Thoracic aorta (tissue), 2 donors: Measurements from ENCODE around the gene CXCL14. TPM values are rescaled to one million over a fixed set of nuclear protein-coding genes. Genes with fewer than 3 reads are reported as not detected.

Source experiments
- ATAC-seq: fragments of 150-250 bp; one replicate; pipeline ENCODE4 v1.8.0; 2017; ENCODE audit warnings: low read depth; ENCODE audit not compliant: insufficient number of reproducible peaks, low FRiP score
- DNase-seq: peaks from one replicate; pipeline ENCODE4 v3.0.0-alpha.2; 2020; ENCODE audit warnings: low spot score
- H3K27ac ChIP-seq, 2 donors: fragments of 200-600 bp; sonication (generic); 1 replicate in 1 of 2; 2 replicates in 1 of 2; pipeline ENCODE4 v1.5.1; 2016; ENCODE audit warnings: mild to moderate bottlenecking in 2 of 2, moderate library complexity in 2 of 2
- H3K27me3 ChIP-seq: fragments of 200-600 bp; sonication (generic); replicated peaks from 2 replicates; pipeline ENCODE4 v1.6.0; 2016; ENCODE audit warnings: mild to moderate bottlenecking; ENCODE audit not compliant: insufficient read depth
- H3K36me3 ChIP-seq: fragments of 200-600 bp; sonication (generic); one replicate; pipeline ENCODE4 v1.5.1; 2016
- H3K4me1 ChIP-seq, 2 donors: fragments of 200-600 bp; sonication (generic); 1 replicate in 1 of 2; 2 replicates in 1 of 2; pipeline versions ENCODE4 v1.5.1 to v1.6.0; 2016; ENCODE audit warnings: low read depth in 2 of 2, mild to moderate bottlenecking in 1 of 2; ENCODE audit not compliant: control insufficient read depth in 1 of 2
- H3K4me3 ChIP-seq: fragments of 200-600 bp; sonication (generic); 2 replicates; pipeline ENCODE4 v1.5.1; 2016; ENCODE audit warnings: mild to moderate bottlenecking
- H3K9me3 ChIP-seq: fragments of 200-600 bp; sonication (generic); 2 replicates; pipeline ENCODE4 v1.5.1; 2016
- total RNA-seq, 2 donors: library from RNA; depleted of rRNA; stranded (reverse); fragments of >200 nt; gene quantifications; one replicate each; pipeline versions ENCODE4 v1.1.0 to v1.2.3, GENCODE V29; 2016
- TF ChIP-seq, protein P1 (sequence below): fragments of 200-600 bp; sonication (generic); IDR thresholded peaks from one replicate; pipeline ENCODE4 v1.5.1; 2019; ENCODE audit warnings: antibody characterized with exemption

CXCL14 gene
- total RNA-seq, 2 donors from 2014 or later, result 27.5 to 28.7 TPM

DNA sequence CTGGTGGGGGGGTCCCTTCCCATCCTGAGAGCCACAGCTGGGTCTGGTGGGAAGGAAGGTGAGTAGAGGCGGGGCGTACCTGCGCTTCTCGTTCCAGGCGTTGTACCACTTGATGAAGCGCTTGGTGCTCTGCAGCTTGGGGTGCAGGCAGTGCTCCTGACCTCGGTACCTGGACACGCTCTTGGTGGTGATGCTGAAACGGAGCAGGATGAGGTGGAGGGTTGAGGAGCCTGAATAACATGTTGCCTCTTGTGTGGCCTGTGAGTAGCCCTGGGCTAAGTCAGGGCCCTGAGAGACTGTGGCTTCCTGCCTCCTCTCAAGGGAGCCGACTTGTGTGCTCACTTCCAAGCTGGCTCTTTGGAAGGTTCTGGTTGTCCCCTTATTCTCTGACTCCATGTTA is 4.3 kb downstream of the CXCL14 start:
- Histone ChIP-seq H3K36me3 (no peaks in the 10 kb centered on the region), H3K9me3 (no peaks in the 10 kb centered on the region), H3K27me3 (no peaks in the 10 kb centered on the region), H3K27ac (no peak overlapping the region), H3K4me1 (no peaks in the 10 kb centered on the region), H3K4me3 (no peak overlapping the region)
- ATAC-seq (no peak), DNase-seq (no peak)
- TF ChIP-seq, protein P1, sequence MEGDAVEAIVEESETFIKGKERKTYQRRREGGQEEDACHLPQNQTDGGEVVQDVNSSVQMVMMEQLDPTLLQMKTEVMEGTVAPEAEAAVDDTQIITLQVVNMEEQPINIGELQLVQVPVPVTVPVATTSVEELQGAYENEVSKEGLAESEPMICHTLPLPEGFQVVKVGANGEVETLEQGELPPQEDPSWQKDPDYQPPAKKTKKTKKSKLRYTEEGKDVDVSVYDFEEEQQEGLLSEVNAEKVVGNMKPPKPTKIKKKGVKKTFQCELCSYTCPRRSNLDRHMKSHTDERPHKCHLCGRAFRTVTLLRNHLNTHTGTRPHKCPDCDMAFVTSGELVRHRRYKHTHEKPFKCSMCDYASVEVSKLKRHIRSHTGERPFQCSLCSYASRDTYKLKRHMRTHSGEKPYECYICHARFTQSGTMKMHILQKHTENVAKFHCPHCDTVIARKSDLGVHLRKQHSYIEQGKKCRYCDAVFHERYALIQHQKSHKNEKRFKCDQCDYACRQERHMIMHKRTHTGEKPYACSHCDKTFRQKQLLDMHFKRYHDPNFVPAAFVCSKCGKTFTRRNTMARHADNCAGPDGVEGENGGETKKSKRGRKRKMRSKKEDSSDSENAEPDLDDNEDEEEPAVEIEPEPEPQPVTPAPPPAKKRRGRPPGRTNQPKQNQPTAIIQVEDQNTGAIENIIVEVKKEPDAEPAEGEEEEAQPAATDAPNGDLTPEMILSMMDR, result no peak

DNA sequence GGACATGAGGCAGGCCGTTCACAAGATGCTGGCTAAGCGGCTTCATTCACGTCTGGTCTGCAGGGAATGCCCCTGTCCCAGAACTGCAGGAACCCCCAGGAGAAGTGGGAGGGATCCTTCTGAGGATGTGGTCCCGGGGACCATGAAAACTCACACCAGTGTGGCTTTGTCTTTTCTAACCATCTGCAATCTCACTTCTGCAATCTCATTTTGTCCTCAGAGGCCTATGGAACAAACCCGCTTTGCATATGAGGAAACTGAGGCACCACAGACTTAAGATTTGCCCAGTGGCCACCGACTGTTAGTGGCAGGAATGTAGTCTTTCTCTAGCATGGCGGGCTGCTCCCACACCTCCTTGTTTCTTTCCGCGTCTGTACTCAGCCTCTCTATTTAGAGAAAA is 6.9 kb downstream of the CXCL14 start:
- TF ChIP-seq, protein P1, result no peak
- Histone ChIP-seq H3K36me3 (no peaks in the 10 kb centered on the region), H3K27me3 (no peaks in the 10 kb centered on the region), H3K27ac (no peak overlapping the region), H3K9me3 (no peaks in the 10 kb centered on the region), H3K4me1 (no peaks in the 10 kb centered on the region), H3K4me3 (no peak overlapping the region)
- DNase-seq (no peak), ATAC-seq (no peak)

DNA sequence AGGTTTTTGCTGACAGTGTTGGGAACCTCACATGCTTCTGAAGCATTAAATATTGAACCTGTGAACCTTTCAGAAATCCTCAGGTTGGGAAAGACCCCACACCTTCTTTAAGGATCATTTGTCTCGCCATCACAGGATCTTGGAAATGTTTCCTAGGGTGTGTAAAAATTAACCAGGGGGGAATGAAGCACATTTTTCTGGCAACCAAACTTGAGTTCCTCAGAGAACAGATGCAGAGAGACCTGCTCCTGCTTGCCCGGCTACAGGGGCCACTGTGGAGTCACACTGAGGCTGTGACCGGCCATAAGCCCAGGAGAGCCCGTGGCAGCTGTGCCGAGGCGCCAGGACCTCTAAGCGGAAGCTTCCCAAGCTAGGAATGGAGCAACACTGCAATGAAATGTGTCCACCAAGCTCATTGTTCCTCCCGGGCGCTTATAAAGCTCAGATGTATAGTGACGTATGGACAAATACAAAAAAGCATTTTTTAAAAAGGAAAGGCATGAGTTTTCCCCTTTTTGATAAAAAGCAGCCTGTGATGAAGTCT is 7.7 kb downstream of the CXCL14 start:
- ATAC-seq (no peak), DNase-seq (no peak)
- Histone ChIP-seq H3K9me3 (no peaks in the 10 kb centered on the region), H3K4me1 (no peaks in the 10 kb centered on the region), H3K27me3 (no peaks in the 10 kb centered on the region), H3K27ac (no peak overlapping the region), H3K4me3 (no peak overlapping the region), H3K36me3 (no peaks in the 10 kb centered on the region)
- TF ChIP-seq, protein P1, result no peak

DNA sequence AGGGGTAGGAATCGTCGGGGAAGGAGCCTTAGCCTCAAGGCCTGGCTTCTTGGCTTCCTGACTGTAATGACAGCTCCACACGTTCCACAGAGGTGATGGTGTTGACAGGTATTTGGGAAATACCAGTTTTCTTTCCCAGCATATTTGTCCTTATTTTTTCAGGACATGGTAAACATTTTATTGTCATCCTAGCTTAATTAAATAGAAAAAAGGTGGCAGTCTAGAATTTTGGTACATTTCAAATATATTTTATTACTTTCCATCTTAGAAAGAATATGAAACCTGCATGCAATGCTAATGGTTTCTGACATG is 8.4 kb downstream of the CXCL14 start:
- H3K27ac ChIP-seq, result no peak overlapping the region
- no peaks in the 10 kb centered on the region for H3K9me3 ChIP-seq
- no peaks in the 10 kb centered on the region for H3K36me3 ChIP-seq
- no peak for ATAC-seq
- H3K4me3 ChIP-seq, result no peak overlapping the region
- H3K4me1 ChIP-seq, result no peaks in the 10 kb centered on the region
- no peaks in the 10 kb centered on the region for H3K27me3 ChIP-seq
- TF ChIP-seq, protein P1, result no peak
- no peak for DNase-seq

DNA sequence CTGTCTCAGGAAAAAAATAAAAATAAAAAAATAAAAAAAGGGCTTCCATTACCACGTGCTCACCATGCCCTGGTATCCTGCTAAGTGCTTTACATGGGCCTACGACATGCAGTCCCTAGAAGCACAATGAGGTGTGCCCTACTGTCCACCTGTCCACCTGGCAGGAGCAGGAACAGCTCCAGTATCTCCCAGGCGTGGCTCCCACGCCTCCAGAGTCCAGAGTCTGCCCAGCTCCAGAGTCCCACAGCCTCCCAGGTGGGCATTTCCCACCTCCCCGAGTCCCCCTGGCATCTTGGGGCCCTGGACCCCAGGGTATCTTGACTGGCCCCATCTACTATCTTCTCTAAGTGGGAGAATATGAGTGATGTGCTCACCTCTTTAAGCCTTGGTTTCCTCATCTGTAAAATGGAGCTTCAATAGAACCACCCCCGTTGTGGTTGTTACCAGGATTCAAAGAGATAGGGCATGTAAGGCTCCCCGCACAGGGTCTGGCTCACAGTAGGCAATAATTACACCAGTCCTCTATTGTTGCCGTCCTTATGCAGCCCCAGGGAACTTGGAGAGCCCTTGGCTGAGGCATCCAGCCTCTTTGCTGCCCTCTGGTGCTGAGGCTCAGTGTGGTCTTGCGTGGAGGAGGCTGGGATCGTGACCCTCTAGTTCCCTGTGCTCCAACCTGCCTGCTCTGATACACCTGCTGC is 8.9 kb downstream of the CXCL14 start:
- Histone ChIP-seq H3K4me3 (no peak overlapping the region), H3K27me3 (no peaks in the 10 kb centered on the region), H3K9me3 (no peaks in the 10 kb centered on the region), H3K27ac (no peak overlapping the region), H3K36me3 (no peaks in the 10 kb centered on the region), H3K4me1 (no peaks in the 10 kb centered on the region)
- no peak for DNase-seq
- TF ChIP-seq, protein P1, result no peak
- ATAC-seq, result no peak
